Measurements from ENCODE around the gene DUOX2. TPM values are rescaled to one million over a fixed set of nuclear protein-coding genes. Genes with fewer than 3 reads are reported as not detected.
A peak's percentile ranks its signal among the peaks of the same experiment; 100 is the strongest.

Gene DUOX2
- not detected for polyA plus RNA-seq (2013, experiment 1 of 2; ENCODE audit: insufficient read length)
- polyA plus RNA-seq (2013, experiment 2 of 2; ENCODE audit: insufficient read length) = not detected

- DNase-seq = no peak
Measured at GRCh38 chr15:45114076-45114750, at the start of gene DUOX2, which contains the start of gene DUOXA2. TSS of gene DUOX2 (minus strand) at chr15:45114172. CDS start at chr15:45113411, 761 bp downstream. TSS of gene DUOXA2 (plus strand) at chr15:45114326. CDS start at chr15:45114606, 280 bp downstream.

- DNase-seq = no peak
Measured at GRCh38 chr15:45163508-45163856, 49.5 kb upstream of the DUOX2 start.

GRCh38 chr15:45162771-45163507 lies 49.0 kb upstream of the DUOX2 start:
- DNase-seq = peak; percentile 78

- no peak for DNase-seq
Measured at GRCh38 chr15:45161666-45162065, 47.7 kb upstream of the DUOX2 start.

- DNase-seq = peak; percentile 75
Measured at GRCh38 chr15:45157974-45158373, 44.0 kb upstream of the DUOX2 start.

GRCh38 chr15:45156744-45157455 lies 42.9 kb upstream of the DUOX2 start:
- peak; percentile 52 for DNase-seq

- no peak for DNase-seq
Measured at GRCh38 chr15:45155739-45156138, 41.8 kb upstream of the DUOX2 start.

GRCh38 chr15:45151998-45152828 lies 38.2 kb upstream of the DUOX2 start:
- DNase-seq = no peak

GRCh38 chr15:45150997-45151396 lies 37.0 kb upstream of the DUOX2 start:
- DNase-seq = no peak

- DNase-seq = peak; percentile 5
Measured at GRCh38 chr15:45150481-45150880, 36.5 kb upstream of the DUOX2 start.

GRCh38 chr15:45149060-45149459 lies 35.1 kb upstream of the DUOX2 start:
- DNase-seq = no peak

- DNase-seq = peak; percentile 14
Measured at GRCh38 chr15:45148076-45149059, 34.4 kb upstream of the DUOX2 start.

- DNase-seq = no peak
Measured at GRCh38 chr15:45147606-45148005, 33.6 kb upstream of the DUOX2 start.

GRCh38 chr15:45146405-45146804 lies 32.4 kb upstream of the DUOX2 start:
- DNase-seq = no peak

- no peak for DNase-seq
Measured at GRCh38 chr15:45144775-45145174, 30.8 kb upstream of the DUOX2 start.

- DNase-seq = no peak
Measured at GRCh38 chr15:45143946-45144345, 30.0 kb upstream of the DUOX2 start.

- DNase-seq = no peak
Measured at GRCh38 chr15:45143056-45143455, 29.1 kb upstream of the DUOX2 start.

GRCh38 chr15:45141386-45141785 lies 27.4 kb upstream of the DUOX2 start:
- DNase-seq = no peak

- no peak for DNase-seq
Measured at GRCh38 chr15:45140557-45141250, 26.7 kb upstream of the DUOX2 start.

GRCh38 chr15:45139770-45140169 lies 25.8 kb upstream of the DUOX2 start:
- no peak for DNase-seq

Measured in fibroblast of skin of back (primary cell).